Breast epithelium (tissue), 3 donors: Measurements from ENCODE around the gene RRAS2.

Experiments
- CTCF ChIP-seq, 3 donors: fragments of 450-650 bp; IDR thresholded peaks; one replicate each; pipeline ENCODE4 v1.5.1; 2016 to 2017; ENCODE audit warnings: antibody characterized with exemption in 3 of 3, mild to moderate bottlenecking in 3 of 3, moderate library complexity in 3 of 3
- POLR2A ChIP-seq: fragments of 450-650 bp; IDR thresholded peaks from one replicate; pipeline ENCODE4 v1.6.1; 2016; ENCODE audit warnings: antibody characterized with exemption, mild to moderate bottlenecking, moderate library complexity
- POLR2AphosphoS5 ChIP-seq, 3 donors: sonication (generic); formaldehyde crosslinking; IDR thresholded peaks; one replicate each; pipeline ENCODE4 v1.6.1; 2017; ENCODE audit warnings: antibody characterized with exemption in 3 of 3

DNA sequence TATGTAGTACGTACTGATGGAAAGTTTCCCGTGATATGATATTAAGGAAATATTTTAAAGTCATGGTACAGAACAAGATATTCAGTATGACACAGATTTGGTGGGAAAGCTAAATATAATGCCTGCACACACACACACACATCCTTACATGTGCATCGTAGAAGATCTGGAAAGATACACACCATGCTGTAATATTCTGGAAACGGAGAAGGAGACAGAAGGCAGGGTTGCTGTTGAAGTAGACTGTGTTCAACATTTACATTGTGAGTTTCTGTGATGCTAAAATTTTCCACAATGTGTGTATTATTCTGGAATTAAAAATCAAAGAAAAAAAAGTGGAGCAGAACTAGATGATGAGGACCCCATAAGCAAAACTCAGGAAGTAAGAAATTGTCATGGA lies 118.0 kb downstream of the RRAS2 start:
- TF ChIP-seq CTCF (IDR thresholded peaks at IDR 0.05) (no peak), POLR2A (no peak), POLR2AphosphoS5 (IDR thresholded peaks at IDR 0.05) (no peak)
